NT2/D1 (cell line): ENCODE results near the gene IL36B.

Experiments used
- YY1 ChIP-seq: IDR thresholded peaks from 2 replicates; pipeline ENCODE4 v1.6.1; 2011; ENCODE audit not compliant: insufficient read length, insufficient read depth
- ZNF274 ChIP-seq: IDR thresholded peaks from 2 replicates; pipeline ENCODE4 v1.6.1; 2011; ENCODE audit warnings: mild to moderate bottlenecking, low read depth, low read length

DNA sequence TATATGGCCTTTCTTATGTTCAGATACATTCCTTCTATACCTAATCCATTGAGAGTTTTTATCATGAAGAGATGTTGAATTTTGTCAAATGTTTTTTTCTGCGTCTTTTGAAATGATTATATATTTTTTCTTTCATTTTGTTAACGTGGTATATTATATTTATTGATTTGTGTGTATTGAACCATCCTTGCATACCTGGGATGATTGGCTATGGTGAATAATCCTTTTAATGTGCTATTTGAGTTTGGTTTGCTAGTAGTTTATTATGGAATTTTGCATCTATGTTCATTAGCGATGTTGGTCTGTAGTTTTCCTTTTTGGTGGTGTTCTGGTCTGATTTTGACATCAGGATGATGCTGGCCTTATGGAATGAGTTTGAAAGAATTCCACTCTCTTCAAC lies 63.1 kb downstream of the IL36B start:
- TF ChIP-seq ZNF274 (no peak), YY1 (no peak)
